ENCODE measurements around the gene MCM8.

- TF ChIP-seq EZH2 (IDR thresholded peaks at IDR 0.05; ENCODE audit: insufficient read depth, poor library complexity, severe bottlenecking) (no peak), EZH2phosphoT487 (IDR thresholded peaks at IDR 0.05; ENCODE audit: insufficient read depth, low read depth) (no peak)
Observed at GRCh38 chr20:6036213-6036612, 85.8 kb downstream of the MCM8 start.

Data from GM23248 (cell line).